ENCODE data around the gene AUTS2.

The AUTS2 gene

GRCh38 chr7:70654979-70655378, 1056.7 kb downstream of the AUTS2 start:
- DNase-seq (ENCODE audit: low read depth in 2 of 2): no peak
- no peak for TF ChIP-seq CTCF (IDR thresholded peaks at IDR 0.05; ENCODE audit: low read depth, low read length)
- H3K4me3 ChIP-seq (replicated peaks in 1 of 2; ENCODE audit: low read depth in 2 of 2, low read length in 2 of 2): no peak overlapping the region

GRCh38 chr7:70655694-70656093, 1057.4 kb downstream of the AUTS2 start:
- DNase-seq (ENCODE audit: low read depth in 2 of 2): no peak
- no peak for TF ChIP-seq CTCF (IDR thresholded peaks at IDR 0.05; ENCODE audit: low read depth, low read length)
- no peak overlapping the region for H3K4me3 ChIP-seq (replicated peaks in 1 of 2; ENCODE audit: low read depth in 2 of 2, low read length in 2 of 2)

- no peak for TF ChIP-seq CTCF (IDR thresholded peaks at IDR 0.05; ENCODE audit: low read depth, low read length)
- no peak overlapping the region for H3K4me3 ChIP-seq (replicated peaks in 1 of 2; ENCODE audit: low read depth in 2 of 2, low read length in 2 of 2)
- no peak for DNase-seq (ENCODE audit: low read depth in 2 of 2)
Measured at GRCh38 chr7:70657571-70657970, 1059.3 kb downstream of the AUTS2 start.

GRCh38 chr7:70657989-70658632, 1059.8 kb downstream of the AUTS2 start:
- DNase-seq (ENCODE audit: low read depth in 2 of 2): no peak
- TF ChIP-seq CTCF (IDR thresholded peaks at IDR 0.05; ENCODE audit: low read depth, low read length): no peak

GRCh38 chr7:70659263-70659662, 1061.0 kb downstream of the AUTS2 start:
- TF ChIP-seq CTCF (IDR thresholded peaks at IDR 0.05; ENCODE audit: low read depth, low read length): no peak
- no peak overlapping the region for H3K4me3 ChIP-seq (replicated peaks in 1 of 2; ENCODE audit: low read depth in 2 of 2, low read length in 2 of 2)
- DNase-seq (ENCODE audit: low read depth in 2 of 2): no peak

More at GRCh38 chr7:70657989-70658632, 1059.8 kb downstream of the AUTS2 start:
- no peak overlapping the region for H3K4me3 ChIP-seq (replicated peaks in 1 of 2; ENCODE audit: low read depth in 2 of 2, low read length in 2 of 2)

- H3K4me3 ChIP-seq (replicated peaks in 1 of 2; ENCODE audit: low read depth in 2 of 2, low read length in 2 of 2): no peak overlapping the region
- TF ChIP-seq CTCF (IDR thresholded peaks at IDR 0.05; ENCODE audit: low read depth, low read length): no peak
- DNase-seq (ENCODE audit: low read depth in 2 of 2): no peak
Measured at GRCh38 chr7:70660154-70660818, 1062.0 kb downstream of the AUTS2 start.
